Measurements from ENCODE around the gene PSMG3.

Gene PSMG3

GRCh38 chr7:1557006-1557405 is 12.8 kb downstream of the PSMG3 start:
- no peak for DNase-seq (ENCODE audit: low read depth, low spot score)
- no peaks in the 10 kb centered on the region for H3K27me3 ChIP-seq (ENCODE audit: insufficient read depth, insufficient read length)
- H3K4me3 ChIP-seq (ENCODE audit: insufficient read length, low read depth), result no peak overlapping the region
- no peaks in the 10 kb centered on the region for H3K36me3 ChIP-seq (ENCODE audit: insufficient read depth, insufficient read length, low read length)
- no peak overlapping the region for H3K9ac ChIP-seq (ENCODE audit: insufficient read length, low read depth)
- H3K4me1 ChIP-seq (ENCODE audit: insufficient read depth, insufficient read length), result peaks cover 44% of the 10 kb centered on the region
- no peaks in the 10 kb centered on the region for H3K9me3 ChIP-seq (ENCODE audit: insufficient read depth, low read length)
- TF ChIP-seq SUZ12 (IDR thresholded peaks at IDR 0.05; ENCODE audit: extremely low read depth, insufficient read depth, insufficient read length), result no peak
- no peak for TF ChIP-seq YY1 (IDR thresholded peaks at IDR 0.05; ENCODE audit: insufficient read depth, insufficient read length)
- no peak for TF ChIP-seq ZNF274 (IDR thresholded peaks at IDR 0.05; ENCODE audit: low read depth, low read length)

GRCh38 chr7:1555813-1556543 is 13.9 kb downstream of the PSMG3 start, which contains the start of gene TMEM184A:
TSS of gene TMEM184A (minus strand) at chr7:1556205. CDS start at chr7:1555484, 721 bp downstream.
- Histone ChIP-seq H3K4me3 (ENCODE audit: insufficient read length, low read depth) (peak within 1 kb of the TSS; percentile 27), H3K27me3 (ENCODE audit: insufficient read depth, insufficient read length) (no peaks in the 10 kb centered on the region), H3K9ac (ENCODE audit: insufficient read length, low read depth) (peak within 1 kb of the TSS; percentile 38), H3K9me3 (ENCODE audit: insufficient read depth, low read length) (no peaks in the 10 kb centered on the region), H3K4me1 (ENCODE audit: insufficient read depth, insufficient read length) (peaks cover 42% of the 10 kb centered on the region), H3K36me3 (ENCODE audit: insufficient read depth, insufficient read length, low read length) (no peaks in the 10 kb centered on the region)
- peak; percentile 54 for DNase-seq (ENCODE audit: low read depth, low spot score)
- TF ChIP-seq ZNF274 (IDR thresholded peaks at IDR 0.05; ENCODE audit: low read depth, low read length) (no peak), YY1 (IDR thresholded peaks at IDR 0.05; ENCODE audit: insufficient read depth, insufficient read length) (no peak), SUZ12 (IDR thresholded peaks at IDR 0.05; ENCODE audit: extremely low read depth, insufficient read depth, insufficient read length) (no peak)

DNA sequence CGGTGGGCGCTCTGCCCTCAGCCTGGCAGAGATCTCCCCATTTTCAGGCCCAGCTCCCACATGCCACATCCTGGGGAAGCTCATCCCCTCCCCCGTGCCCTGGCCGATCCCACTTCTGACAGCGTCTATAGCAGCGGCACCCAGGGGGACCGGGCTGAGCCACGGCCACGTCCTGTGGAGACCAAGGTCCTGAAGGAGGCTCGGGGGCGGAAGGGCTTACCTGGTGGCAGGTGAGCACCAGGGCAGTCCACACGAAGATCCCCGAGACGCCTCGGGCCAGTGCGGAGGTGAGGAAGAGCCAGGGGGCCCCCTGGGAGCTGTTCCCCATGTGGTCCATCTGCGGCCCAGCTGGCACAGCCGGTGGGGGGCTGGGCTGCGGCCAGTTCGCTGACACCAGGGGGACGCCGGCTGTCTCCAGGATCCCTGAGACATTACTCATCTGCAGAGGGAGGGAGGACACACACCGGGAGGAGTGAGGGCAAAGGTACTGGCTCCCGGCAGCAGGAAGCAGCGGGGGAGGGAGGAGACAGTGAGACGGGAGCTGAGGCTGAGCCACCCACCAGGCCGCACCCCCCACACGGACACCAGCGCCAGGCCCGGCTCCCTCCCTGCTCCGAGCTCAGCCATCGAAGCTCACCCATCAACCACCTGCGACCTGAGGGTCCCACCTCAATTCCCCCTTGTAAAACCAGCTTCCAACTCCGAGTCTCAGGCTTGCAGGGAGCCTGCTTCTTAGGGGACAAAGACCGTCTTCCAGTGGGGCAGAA is 14.6 kb downstream of the PSMG3 start:
- no peak for TF ChIP-seq SUZ12 (IDR thresholded peaks at IDR 0.05; ENCODE audit: extremely low read depth, insufficient read depth, insufficient read length)
- H3K9ac ChIP-seq (ENCODE audit: insufficient read length, low read depth), result peak overlapping the region; percentile 38
- no peaks in the 10 kb centered on the region for H3K9me3 ChIP-seq (ENCODE audit: insufficient read depth, low read length)
- H3K27me3 ChIP-seq (ENCODE audit: insufficient read depth, insufficient read length), result no peaks in the 10 kb centered on the region
- H3K4me1 ChIP-seq (ENCODE audit: insufficient read depth, insufficient read length), result peaks cover 47% of the 10 kb centered on the region
- H3K36me3 ChIP-seq (ENCODE audit: insufficient read depth, insufficient read length, low read length), result no peaks in the 10 kb centered on the region
- peak; percentile 73 for DNase-seq (ENCODE audit: low read depth, low spot score)
- peak overlapping the region; percentile 27 for H3K4me3 ChIP-seq (ENCODE audit: insufficient read length, low read depth)

DNA sequence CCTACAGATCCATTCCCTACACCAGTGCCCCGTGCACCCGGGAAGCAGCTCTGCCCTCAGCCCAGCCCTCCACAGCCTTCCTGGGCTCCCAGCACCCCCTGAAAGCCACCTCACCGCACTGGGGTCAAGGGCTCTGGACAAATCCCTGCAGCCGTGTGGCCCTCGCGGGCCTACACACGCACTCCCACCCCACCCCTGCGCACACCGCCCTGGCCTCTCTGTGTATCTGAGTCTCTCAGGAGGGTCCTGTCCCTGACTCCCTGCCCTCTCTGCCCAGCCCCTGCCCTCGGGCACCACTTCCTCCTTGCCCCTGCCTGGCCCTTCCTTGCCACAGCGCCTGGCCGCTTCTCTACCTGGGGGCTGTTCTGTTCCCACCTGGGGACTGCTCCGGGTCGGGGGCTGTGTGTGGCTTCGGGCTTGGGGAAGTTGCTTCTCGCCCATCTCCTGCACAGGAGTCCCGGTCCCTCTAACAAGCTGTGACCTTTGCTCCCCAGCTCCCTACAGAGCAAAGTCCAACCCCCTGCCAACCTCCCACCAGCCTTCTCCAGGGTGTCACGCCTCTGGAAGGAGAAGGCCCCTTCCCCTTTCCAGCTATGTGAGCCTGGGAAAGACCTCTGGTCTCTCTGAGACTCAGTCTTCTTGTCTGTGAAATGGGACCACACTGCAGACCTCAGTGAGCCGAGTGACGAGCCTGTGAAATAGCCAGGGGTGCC is 15.3 kb downstream of the PSMG3 start:
- Histone ChIP-seq H3K36me3 (ENCODE audit: insufficient read depth, insufficient read length, low read length) (no peaks in the 10 kb centered on the region), H3K4me1 (ENCODE audit: insufficient read depth, insufficient read length) (peaks cover 42% of the 10 kb centered on the region), H3K9me3 (ENCODE audit: insufficient read depth, low read length) (no peaks in the 10 kb centered on the region), H3K27me3 (ENCODE audit: insufficient read depth, insufficient read length) (no peaks in the 10 kb centered on the region), H3K9ac (ENCODE audit: insufficient read length, low read depth) (no peak overlapping the region), H3K4me3 (ENCODE audit: insufficient read length, low read depth) (no peak overlapping the region)
- no peak for DNase-seq (ENCODE audit: low read depth, low spot score)
- TF ChIP-seq ZNF274 (IDR thresholded peaks at IDR 0.05; ENCODE audit: low read depth, low read length) (no peak), SUZ12 (IDR thresholded peaks at IDR 0.05; ENCODE audit: extremely low read depth, insufficient read depth, insufficient read length) (no peak), YY1 (IDR thresholded peaks at IDR 0.05; ENCODE audit: insufficient read depth, insufficient read length) (no peak)

GRCh38 chr7:1553512-1554210 is 16.2 kb downstream of the PSMG3 start:
- Histone ChIP-seq H3K9me3 (ENCODE audit: insufficient read depth, low read length) (no peaks in the 10 kb centered on the region), H3K4me3 (ENCODE audit: insufficient read length, low read depth) (no peak overlapping the region), H3K36me3 (ENCODE audit: insufficient read depth, insufficient read length, low read length) (peaks cover 3% of the 10 kb centered on the region), H3K4me1 (ENCODE audit: insufficient read depth, insufficient read length) (peaks cover 35% of the 10 kb centered on the region), H3K27me3 (ENCODE audit: insufficient read depth, insufficient read length) (no peaks in the 10 kb centered on the region), H3K9ac (ENCODE audit: insufficient read length, low read depth) (peak overlapping the region; percentile 42)
- TF ChIP-seq SUZ12 (IDR thresholded peaks at IDR 0.05; ENCODE audit: extremely low read depth, insufficient read depth, insufficient read length) (no peak), ZNF274 (IDR thresholded peaks at IDR 0.05; ENCODE audit: low read depth, low read length) (no peak), YY1 (IDR thresholded peaks at IDR 0.05; ENCODE audit: insufficient read depth, insufficient read length) (no peak)
- no peak for DNase-seq (ENCODE audit: low read depth, low spot score)

GRCh38 chr7:1552200-1552599 is 17.6 kb downstream of the PSMG3 start:
- no peak overlapping the region for H3K4me3 ChIP-seq (ENCODE audit: insufficient read length, low read depth)
- no peaks in the 10 kb centered on the region for H3K9me3 ChIP-seq (ENCODE audit: insufficient read depth, low read length)
- H3K27me3 ChIP-seq (ENCODE audit: insufficient read depth, insufficient read length), result no peaks in the 10 kb centered on the region
- peaks cover 31% of the 10 kb centered on the region for H3K4me1 ChIP-seq (ENCODE audit: insufficient read depth, insufficient read length)
- no peak overlapping the region for H3K9ac ChIP-seq (ENCODE audit: insufficient read length, low read depth)
- TF ChIP-seq SUZ12 (IDR thresholded peaks at IDR 0.05; ENCODE audit: extremely low read depth, insufficient read depth, insufficient read length) (no peak), YY1 (IDR thresholded peaks at IDR 0.05; ENCODE audit: insufficient read depth, insufficient read length) (no peak), ZNF274 (IDR thresholded peaks at IDR 0.05; ENCODE audit: low read depth, low read length) (no peak)
- DNase-seq (ENCODE audit: low read depth, low spot score), result no peak
- peaks cover 3% of the 10 kb centered on the region for H3K36me3 ChIP-seq (ENCODE audit: insufficient read depth, insufficient read length, low read length)

All from NT2/D1 (cell line).